ENCODE data around the gene PHLDB3.
"Not testable (repeated sequence)": the region's sequence is repeated elsewhere in the genome, so short reads cannot be mapped to it uniquely, and the experiment has no call there.

- TF ChIP-seq TARDBP (IDR thresholded peaks at IDR 0.05); FOXM1 (IDR thresholded peaks at IDR 0.05; ENCODE audit: borderline replicate concordance); SUZ12 (IDR thresholded peaks at IDR 0.05); SP1 (IDR thresholded peaks at IDR 0.05): not testable (repeated sequence)
Observed at GRCh38 chr19:43523696-43524095, 19.1 kb upstream of the PHLDB3 start.
